GM18511 (cell line): ENCODE data around the gene GUF1.
A peak's percentile ranks its signal among the peaks of the same experiment; 100 is the strongest.

Source experiments
- ATAC-seq: cut with Tn5 transposase; IDR thresholded peaks from one replicate; pipeline ENCODE4 v1.9.1; 2021; ENCODE audit warnings: mild to moderate bottlenecking, moderate library complexity; ENCODE audit not compliant: unreplicated experiment

GUF1 gene, protein sequence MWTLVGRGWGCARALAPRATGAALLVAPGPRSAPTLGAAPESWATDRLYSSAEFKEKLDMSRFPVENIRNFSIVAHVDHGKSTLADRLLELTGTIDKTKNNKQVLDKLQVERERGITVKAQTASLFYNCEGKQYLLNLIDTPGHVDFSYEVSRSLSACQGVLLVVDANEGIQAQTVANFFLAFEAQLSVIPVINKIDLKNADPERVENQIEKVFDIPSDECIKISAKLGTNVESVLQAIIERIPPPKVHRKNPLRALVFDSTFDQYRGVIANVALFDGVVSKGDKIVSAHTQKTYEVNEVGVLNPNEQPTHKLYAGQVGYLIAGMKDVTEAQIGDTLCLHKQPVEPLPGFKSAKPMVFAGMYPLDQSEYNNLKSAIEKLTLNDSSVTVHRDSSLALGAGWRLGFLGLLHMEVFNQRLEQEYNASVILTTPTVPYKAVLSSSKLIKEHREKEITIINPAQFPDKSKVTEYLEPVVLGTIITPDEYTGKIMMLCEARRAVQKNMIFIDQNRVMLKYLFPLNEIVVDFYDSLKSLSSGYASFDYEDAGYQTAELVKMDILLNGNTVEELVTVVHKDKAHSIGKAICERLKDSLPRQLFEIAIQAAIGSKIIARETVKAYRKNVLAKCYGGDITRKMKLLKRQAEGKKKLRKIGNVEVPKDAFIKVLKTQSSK

GRCh38 chr4:44678094-44679041, at the start of gene GUF1:
Gene GUF1 (plus strand): TSS chr4:44678420. CDS start chr4:44678623, 203 bp downstream.
- peak; percentile 96 for ATAC-seq

- ATAC-seq, result peak; percentile 98
Observed at GRCh38 chr4:44629280-44629866, 48.8 kb upstream of the GUF1 start.

DNA sequence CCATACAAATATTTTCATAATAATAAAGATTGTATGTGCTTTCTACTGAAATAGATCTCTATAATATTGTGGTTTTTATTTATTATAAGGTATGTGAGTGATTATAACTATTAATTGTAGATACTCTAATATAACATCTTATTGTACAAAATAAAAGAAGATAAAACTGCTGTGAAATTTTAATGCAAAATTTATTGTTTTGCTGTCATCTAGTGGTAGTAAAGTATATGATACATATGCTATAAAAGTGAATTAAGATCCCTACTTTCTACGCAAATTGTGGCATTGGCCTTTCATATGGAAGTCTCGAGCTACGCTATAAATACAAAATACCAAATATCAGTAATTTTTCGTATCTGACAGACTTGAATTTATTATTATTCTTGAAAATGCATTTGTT, 46.1 kb upstream of the GUF1 start:
- ATAC-seq, result no peak

DNA sequence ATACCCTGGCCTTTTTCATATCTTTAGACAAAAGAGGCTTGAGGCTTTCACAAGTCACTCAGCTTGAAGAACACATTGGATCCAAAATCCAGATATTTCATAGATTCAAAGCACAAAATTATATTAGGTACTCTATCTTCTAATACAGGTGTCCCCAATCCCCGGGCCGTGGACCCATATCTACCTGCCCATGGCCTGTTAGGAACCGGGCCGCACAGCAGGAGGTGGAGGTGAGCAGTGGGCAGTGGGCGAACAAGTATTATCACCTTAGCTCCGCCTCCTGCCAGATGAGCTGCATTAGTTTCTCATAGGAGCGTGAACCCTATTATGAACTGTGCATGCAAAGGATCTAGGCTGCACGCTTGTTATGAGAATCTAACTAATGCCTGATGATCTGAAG, 45.5 kb upstream of the GUF1 start:
- no peak for ATAC-seq

- no peak for ATAC-seq
Observed at GRCh38 chr4:44638091-44638490, 40.1 kb upstream of the GUF1 start.

DNA sequence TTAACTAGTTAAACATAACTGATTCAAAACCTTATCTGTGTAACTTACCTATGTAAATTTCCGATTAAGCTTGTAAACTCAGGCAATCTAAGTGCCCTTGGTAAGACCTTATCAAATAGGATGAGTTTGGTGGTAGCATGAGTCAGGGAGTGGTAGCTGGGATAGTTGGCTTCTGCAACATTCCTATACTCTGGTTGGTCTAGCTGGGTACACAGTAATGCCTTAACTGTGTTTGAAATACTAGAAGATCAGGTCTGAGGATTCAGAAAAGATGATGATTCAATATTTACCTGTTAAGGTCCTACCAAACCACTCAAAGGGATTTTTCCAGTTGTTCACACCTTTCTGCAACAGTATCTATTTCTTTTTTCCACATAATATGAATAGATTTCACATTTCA, 32.1 kb upstream of the GUF1 start:
- ATAC-seq, result no peak

DNA sequence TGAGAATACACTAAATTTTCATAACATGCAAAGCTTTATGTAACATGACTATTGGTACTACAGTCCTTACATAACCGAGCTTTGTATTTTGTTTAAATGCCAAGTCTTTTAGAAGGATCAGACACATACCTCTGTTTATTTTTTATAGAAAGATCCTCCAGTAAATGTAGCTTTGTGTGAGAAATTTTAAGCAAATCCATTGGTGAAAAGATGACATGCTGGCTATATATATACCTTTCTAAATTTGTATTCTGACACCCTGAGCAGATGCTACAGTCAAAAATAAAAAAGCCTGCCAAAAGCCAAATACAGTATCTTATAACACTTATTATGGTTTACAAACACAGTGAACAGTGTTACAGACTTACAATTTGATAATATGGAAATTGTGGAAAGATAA, 26.8 kb upstream of the GUF1 start, which contains the start of gene YIPF7:
Gene YIPF7 (minus strand): TSS at position 201 of the 400 bp plus-strand sequence. CDS start 1,525 bp downstream, outside the sequence.
- no peak for ATAC-seq

DNA sequence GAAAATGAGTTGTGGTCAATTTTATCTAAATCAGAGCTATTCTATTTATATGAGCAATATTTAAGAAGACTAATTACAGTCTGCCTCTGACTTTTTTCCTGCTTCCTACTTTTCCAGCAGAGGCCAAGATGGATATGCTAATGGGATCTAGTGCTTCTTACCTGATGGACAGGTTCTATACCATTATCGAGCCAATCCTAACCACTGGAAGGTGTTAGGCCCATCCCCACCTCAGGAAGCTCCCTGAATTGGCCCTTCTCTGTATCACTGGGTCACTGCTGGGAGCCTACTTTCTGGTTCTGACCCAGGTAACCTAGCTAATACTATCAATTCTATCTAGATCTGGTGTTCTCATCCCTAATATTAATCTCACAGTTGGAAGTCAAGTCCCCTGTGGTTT, 26.2 kb upstream of the GUF1 start:
- no peak for ATAC-seq

- no peak for ATAC-seq
Observed at GRCh38 chr4:44660396-44660795, 17.8 kb upstream of the GUF1 start.

GRCh38 chr4:44661940-44662622, 16.1 kb upstream of the GUF1 start:
- peak; percentile 27 for ATAC-seq

- peak; percentile 64 for ATAC-seq
Observed at GRCh38 chr4:44662623-44663005, 15.6 kb upstream of the GUF1 start.

- ATAC-seq, result no peak
Observed at GRCh38 chr4:44663539-44664263, 14.5 kb upstream of the GUF1 start.

DNA sequence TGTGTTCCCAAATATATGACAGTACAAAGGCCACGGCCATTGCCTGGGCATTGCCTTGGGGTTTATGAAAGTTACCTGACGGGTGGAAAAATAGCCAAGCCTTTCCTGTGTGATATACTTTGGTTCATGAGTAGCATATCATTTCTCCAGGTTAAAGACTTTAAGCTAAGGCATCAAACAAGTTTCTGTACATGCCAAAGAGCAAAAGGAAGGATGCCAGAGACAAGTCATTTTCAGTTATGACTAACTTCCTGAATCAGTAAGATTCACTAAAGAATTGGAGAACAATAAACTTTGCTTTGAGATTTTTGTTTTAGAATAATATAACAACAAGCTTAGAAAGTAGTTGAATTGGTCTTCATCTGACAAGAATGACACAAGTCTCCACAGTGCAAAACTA, 9.7 kb upstream of the GUF1 start:
- ATAC-seq, result no peak

GRCh38 chr4:44670506-44671199, 7.6 kb upstream of the GUF1 start:
- no peak for ATAC-seq

DNA sequence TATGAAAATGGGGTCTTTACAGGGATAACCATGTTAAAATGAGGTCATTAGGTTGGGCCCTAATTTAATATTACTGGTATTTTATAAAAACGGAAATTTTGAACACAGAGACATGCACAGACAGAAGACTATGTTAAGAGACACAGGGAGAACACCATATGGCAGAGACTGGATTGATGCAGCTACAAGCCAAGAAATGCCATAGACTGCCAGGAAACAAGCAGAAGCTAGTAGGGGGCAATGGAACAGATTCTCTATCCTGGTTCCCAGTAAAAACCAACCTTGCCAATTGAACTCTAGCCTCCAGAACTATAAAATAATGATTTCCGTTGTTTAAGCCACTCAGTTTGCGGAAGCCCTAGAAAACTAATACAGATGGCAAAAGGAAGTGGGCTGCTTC, 6.6 kb upstream of the GUF1 start:
- no peak for ATAC-seq

DNA sequence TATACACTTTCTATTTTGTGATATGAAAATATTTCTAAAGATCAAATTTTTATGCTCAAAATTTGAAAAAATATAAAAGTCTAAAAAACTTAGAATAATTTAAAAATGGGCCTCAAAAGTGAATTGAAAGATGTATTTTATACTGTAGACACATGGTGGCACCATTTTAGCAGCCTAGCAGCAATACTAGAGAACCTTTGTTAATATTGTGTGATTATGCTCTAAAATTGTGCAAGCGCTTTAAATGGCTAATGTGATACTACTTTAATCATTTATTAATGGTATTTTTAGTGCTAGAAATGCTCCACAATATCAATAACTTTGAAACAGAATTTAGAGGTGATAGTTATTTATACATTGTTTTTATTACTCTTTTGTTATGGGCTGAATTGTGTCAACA, 3.7 kb upstream of the GUF1 start:
- no peak for ATAC-seq

DNA sequence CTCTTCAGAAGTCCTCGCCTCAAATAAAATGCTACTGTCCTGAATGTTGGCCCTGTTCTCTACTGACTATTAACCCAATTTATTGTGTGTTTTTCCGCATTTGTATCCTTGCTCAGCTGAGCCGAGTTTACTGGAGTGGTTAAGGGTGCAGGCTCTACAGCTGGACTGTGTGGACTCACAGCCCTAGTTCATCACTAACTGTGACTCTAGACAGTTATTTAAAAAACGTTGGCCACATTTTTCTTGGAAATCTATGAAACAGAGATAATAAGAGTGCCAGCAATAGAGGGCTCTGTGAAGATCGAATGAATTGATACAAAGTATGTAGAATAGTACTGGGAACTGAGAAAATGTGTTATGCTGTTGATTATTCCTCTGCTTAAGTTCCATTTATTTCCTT, 2.9 kb upstream of the GUF1 start:
- no peak for ATAC-seq

GRCh38 chr4:44679060-44679459, 840 bp downstream of the GUF1 start:
- ATAC-seq, result peak; percentile 5

DNA sequence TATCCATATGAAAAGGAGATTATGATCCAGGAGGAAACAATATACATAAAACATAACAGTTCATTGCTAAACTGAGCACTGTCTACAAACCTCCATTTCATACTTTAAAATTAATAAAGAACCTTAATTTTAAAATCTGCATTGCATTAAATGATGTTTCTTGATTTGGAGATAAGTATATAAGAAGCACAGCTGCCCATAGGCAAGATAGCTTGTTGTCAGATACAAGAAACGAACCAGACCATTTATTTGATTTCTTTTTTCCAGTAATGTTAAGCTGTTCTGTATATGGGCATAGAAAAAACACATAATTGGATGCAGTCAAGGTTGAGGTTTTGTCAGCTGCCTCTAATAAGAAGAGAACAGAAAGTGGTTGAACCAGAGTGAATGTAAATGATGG, 6.4 kb downstream of the GUF1 start:
- no peak for ATAC-seq
